Endothelial cell of umbilical vein (primary cell): Measurements from ENCODE around the gene MTO1. TPM values are rescaled to one million over a fixed set of nuclear protein-coding genes. Genes with fewer than 3 reads are reported as not detected.

Source experiments
- BruUV-seq: library from RNA; stranded (reverse); fragments of 400-500 nt; replicated peaks from 2 replicates; lab custom pipeline; 2021; lab: Mats Ljungman, UMichigan
- CTCF ChIA-PET: fragments of 300-600, 350-600 bp; sonication (Branson Sonifier 250); formaldehyde crosslinking; loops from one replicate; lab custom pipeline; 2021; ENCODE audit warnings: antibody characterized with exemption, inconsistent platforms; lab: Charles Lee
- POLR2A ChIA-PET: fragments of 300-600, 350-600 bp; sonication (Branson Sonifier 250); formaldehyde crosslinking; loops from one replicate; lab custom pipeline; 2021; ENCODE audit warnings: antibody characterized with exemption, inconsistent platforms; lab: Charles Lee
- DNase-seq: peaks from one replicate; pipeline ENCODE4 v3.0.0-alpha.2; 2011; ENCODE audit warnings: low read depth, low spot score
- FAIRE-seq: peaks from 2 replicates; lab custom pipeline; 2011; peaks lifted over from hg19 to GRCh38; lab: Jason Lieb, UNC
- H2AFZ ChIP-seq: 2 replicates; pipeline ENCODE4 v1.6.0; 2012; ENCODE audit warnings: low read depth, low read length, control low read depth, inconsistent platforms
- H3K27ac ChIP-seq: 2 replicates; pipeline ENCODE4 v1.5.1; 2011; ENCODE audit warnings: low read depth, mild to moderate bottlenecking, control low read depth, low read length, moderate library complexity; ENCODE audit not compliant: insufficient read depth
- H3K27me3 ChIP-seq, 2 experiments: 2 replicates each; pipeline versions ENCODE4 v1.6.0 to v1.6.1; 2011; ENCODE audit warnings: low read length in 2 of 2, mixed read lengths in 1 of 2; ENCODE audit not compliant: control insufficient read depth in 2 of 2, insufficient read depth in 2 of 2
- H3K36me3 ChIP-seq, 2 experiments: 2 replicates in 1 of 2; 3 replicates in 1 of 2; pipeline ENCODE4 v1.5.1; 2011; ENCODE audit warnings: low read length in 2 of 2, mild to moderate bottlenecking in 1 of 2, moderate library complexity in 1 of 2; ENCODE audit not compliant: control insufficient read depth in 2 of 2, insufficient read depth in 2 of 2; ENCODE audit errors: extremely low read depth in 1 of 2
- H3K4me1 ChIP-seq: 3 replicates; pipeline ENCODE4 v1.5.1; 2011; ENCODE audit warnings: mild to moderate bottlenecking, low read length; ENCODE audit not compliant: control insufficient read depth, insufficient read depth; ENCODE audit errors: extremely low read depth
- H3K4me2 ChIP-seq: 2 replicates; pipeline ENCODE4 v1.6.1; 2011; ENCODE audit warnings: low read length, control low read depth, mixed read lengths; ENCODE audit not compliant: insufficient read depth
- H3K4me3 ChIP-seq, 3 experiments: fragments of 200-600 bp in 1 of 3; sonication (generic), shearing (Covaris generic) in 1 of 3; replicated peaks in 1 of 3; 2 replicates each; pipeline ENCODE4 v1.5.1; 2011 to 2016; ENCODE audit warnings: control low read depth in 3 of 3, low read length in 3 of 3, mild to moderate bottlenecking in 2 of 3, inconsistent platforms in 1 of 3, low read depth in 1 of 3, moderate library complexity in 1 of 3; ENCODE audit not compliant: insufficient read depth in 1 of 3
- H3K79me2 ChIP-seq: 2 replicates; pipeline ENCODE4 v1.6.0; 2012; ENCODE audit warnings: low read length, inconsistent platforms; ENCODE audit not compliant: control insufficient read depth, insufficient read depth
- H3K9ac ChIP-seq: replicated peaks from 2 replicates; pipeline ENCODE3; 2011; ENCODE audit warnings: low read length, control low read depth; ENCODE audit not compliant: insufficient read depth; ENCODE audit errors: extremely low read depth
- H3K9me1 ChIP-seq: replicated peaks from 3 replicates; pipeline ENCODE4 v1.6.0; 2011; ENCODE audit warnings: mild to moderate bottlenecking, low read length; ENCODE audit not compliant: control insufficient read depth, insufficient read depth; ENCODE audit errors: extremely low read depth
- H3K9me3 ChIP-seq: replicated peaks from 2 replicates; pipeline ENCODE4 v1.5.1; 2012; ENCODE audit warnings: low read length, inconsistent platforms; ENCODE audit not compliant: control insufficient read depth, insufficient read depth
- H4K20me1 ChIP-seq: replicated peaks from 2 replicates; pipeline ENCODE3; 2011; ENCODE audit warnings: mild to moderate bottlenecking, low read length; ENCODE audit not compliant: control insufficient read depth, insufficient read depth; ENCODE audit errors: extremely low read depth
- FOS ChIP-seq: IDR thresholded peaks from 2 replicates; pipeline ENCODE4 v1.6.1; 2011; ENCODE audit warnings: mild to moderate bottlenecking, low read length, moderate library complexity, borderline replicate concordance; ENCODE audit not compliant: insufficient read depth
- GATA2 ChIP-seq: IDR thresholded peaks from 2 replicates; pipeline ENCODE4 v1.7.0; 2011; ENCODE audit warnings: low read depth, mild to moderate bottlenecking, moderate library complexity, mixed read lengths, low read length; ENCODE audit not compliant: insufficient read length, insufficient read depth
- JUN ChIP-seq: IDR thresholded peaks from 2 replicates; pipeline ENCODE4 v1.6.1; 2011; ENCODE audit warnings: borderline replicate concordance, low read depth; ENCODE audit not compliant: insufficient read length, insufficient read depth
- POLR2A ChIP-seq: IDR thresholded peaks from 2 replicates; pipeline ENCODE4 v1.6.1; 2012; ENCODE audit warnings: low read depth, mild to moderate bottlenecking, control low read depth, low read length
- POLR2AphosphoS5 ChIP-seq: IDR thresholded peaks from 2 replicates; pipeline ENCODE4 v1.6.1; 2012; ENCODE audit warnings: low read depth, mild to moderate bottlenecking, control low read depth, low read length, moderate library complexity; ENCODE audit not compliant: insufficient read depth
- dilution Hi-C: fragments of 300-500 bp; cut with MboI; formaldehyde crosslinking; loops from one replicate; pipeline ENCODE4 v1.15.0; 2019; ENCODE audit warnings: low sequenced_read_pairs; ENCODE audit not compliant: extremely low pct_ligation_motif_present
- intact Hi-C: fragments of 100-400 bp; cut with micrococcal nuclease; formaldehyde crosslinking; loops from one replicate; pipeline ENCODE4 v1.10.0; 2022
- polyA plus RNA-seq, 4 experiments: library from polyadenylated mRNA; depleted of rRNA in 3 of 4; stranded (reverse) in 3 of 4; unstranded in 1 of 4; fragments of >200 nt; gene quantifications; 2 replicates each; pipeline versions ENCODE4 v1.2.1 to v1.2.3, GENCODE V29; 2011 to 2012; ENCODE audit warnings: missing spikeins in 1 of 4
- total RNA-seq: library from RNA; stranded (reverse); gene quantifications from 2 replicates; pipeline ENCODE4 v1.2.3, GENCODE V29; 2021

Gene MTO1
- total and polyA plus RNA-seq, 2 donors (not counting 3 experiments of a cell fraction or from before 2014, with no cell fraction given) = 12.6 to 24.8 TPM

- DNase-seq (no peak), FAIRE-seq (peak; percentile 37)
- no peak overlapping the region for H3K4me2 ChIP-seq
- H3K9ac ChIP-seq = no peak overlapping the region
- intact Hi-C loops = loop anchor here (1.0 kb wide), 2 partner anchors 65 to 95 kb away; no protein-coding TSS in a partner anchor
- H3K27ac ChIP-seq = peak overlapping the region; percentile 6
- dilution Hi-C loops = loop anchor here (10.0 kb wide), 1 partner anchor 70 kb away; no protein-coding TSS in a partner anchor
- POLR2A ChIA-PET = interaction anchor here (0.7 to 4.1 kb wide), 6 partner anchors 65 to 1038 kb away, joined by 3 to 26 read pairs (median 7); no protein-coding TSS in a partner anchor
- TF ChIP-seq FOS (no peak), POLR2AphosphoS5 (peak; percentile 94), GATA2 (peak; percentile 18)
- no TSS peak for BruUV-seq
- CTCF ChIA-PET = interaction anchor here (0.6 to 10.6 kb wide), 16 partner anchors 9 to 218 kb away, joined by 3 to 113 read pairs (median 3); partner anchors contain the start of gene MTO1
- no peak overlapping the region for H3K4me3 ChIP-seq
- no peak overlapping the region for H2AFZ ChIP-seq
- no peaks in the 10 kb centered on the region for H3K9me1 ChIP-seq
- H4K20me1 ChIP-seq = peaks cover 10% of the 10 kb centered on the region
- H3K4me1 ChIP-seq = peaks cover 15% of the 10 kb centered on the region
- no peaks in the 10 kb centered on the region for H3K27me3 ChIP-seq
- no peaks in the 10 kb centered on the region for H3K9me3 ChIP-seq
- H3K79me2 ChIP-seq = peaks cover 36% of the 10 kb centered on the region
- peaks cover 15 to 32% of the 10 kb centered on the region in 2 experiments for H3K36me3 ChIP-seq
These were observed 53.7 kb downstream of the MTO1 start for GRCh38 chr6:73515204-73515655.

DNA sequence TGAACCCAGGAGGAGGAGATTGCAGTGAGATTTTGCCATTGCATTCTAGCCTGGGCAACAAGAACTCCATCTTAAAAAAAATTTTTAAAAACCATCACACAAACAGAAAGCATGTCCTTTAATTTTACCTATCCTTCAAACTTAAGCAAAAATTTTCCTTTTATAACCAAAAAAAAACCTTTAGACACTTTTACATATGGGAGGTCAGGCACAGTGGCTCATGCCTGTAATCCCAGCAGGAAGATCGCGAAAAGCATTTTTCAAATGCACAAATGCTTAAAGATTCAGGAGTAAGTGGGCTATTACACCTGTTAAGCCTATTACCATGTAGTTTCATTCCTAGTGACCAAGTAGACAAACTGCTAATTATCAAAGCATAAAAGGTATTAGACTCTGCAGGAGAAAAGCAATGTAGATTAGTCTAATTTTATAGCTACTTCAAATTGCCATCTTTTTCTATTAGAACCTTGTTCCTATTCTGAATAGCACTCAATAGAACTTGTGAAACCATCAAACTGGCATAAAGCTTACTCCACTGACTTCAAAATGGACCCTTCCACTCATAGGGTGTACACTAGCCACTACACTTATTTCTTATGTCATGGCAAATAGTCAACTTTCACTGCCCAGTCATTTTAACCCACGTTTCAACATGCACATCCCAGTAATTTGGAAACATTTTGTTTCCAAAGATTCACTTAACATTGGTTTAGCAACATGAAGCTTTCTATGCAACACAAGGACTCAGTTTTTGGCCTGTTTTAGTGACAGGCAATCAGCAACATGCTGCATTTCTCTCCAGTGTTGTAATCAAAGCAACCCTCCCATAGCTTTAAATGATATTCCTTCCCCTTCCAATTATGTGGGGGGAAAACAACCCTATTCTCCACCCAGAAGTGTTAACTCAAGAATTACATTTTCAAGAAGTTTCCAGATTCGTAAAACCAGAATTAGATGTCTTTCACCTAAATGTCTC, 55.3 kb downstream of the MTO1 start:
- no peaks in the 10 kb centered on the region for H3K9me1 ChIP-seq
- H3K4me2 ChIP-seq = peak overlapping the region; percentile 87
- no peak for FAIRE-seq
- TF ChIP-seq POLR2A (peak; percentile 70), JUN (no peak), POLR2AphosphoS5 (peak; percentile 73), GATA2 (no peak)
- H3K79me2 ChIP-seq = peaks cover 42% of the 10 kb centered on the region
- peak overlapping the region; percentile 28 for H3K27ac ChIP-seq
- no peaks in the 10 kb centered on the region for H3K27me3 ChIP-seq
- no TSS peak for BruUV-seq
- H3K9ac ChIP-seq = peak overlapping the region; percentile 39
- peak; percentile 14 for DNase-seq
- H3K9me3 ChIP-seq = no peaks in the 10 kb centered on the region
- H4K20me1 ChIP-seq = peaks cover 10% of the 10 kb centered on the region
- H3K36me3 ChIP-seq = peaks cover 15 to 33% of the 10 kb centered on the region in 2 experiments
- peaks cover 16% of the 10 kb centered on the region for H3K4me1 ChIP-seq
- POLR2A ChIA-PET = interaction anchor here (1.6 kb wide), 1 partner anchor 63 kb away, joined by 7 read pairs; no protein-coding TSS in a partner anchor
- intact Hi-C loops = no loop called here
- H2AFZ ChIP-seq = no peak overlapping the region
- CTCF ChIA-PET = interaction anchor here (1.1 to 10.6 kb wide), 4 partner anchors 64 to 136 kb away, joined by 3 to 113 read pairs (median 18); no protein-coding TSS in a partner anchor
- dilution Hi-C loops = loop anchor here (10.0 kb wide), 1 partner anchor 68 kb away; no protein-coding TSS in a partner anchor
- H3K4me3 ChIP-seq = peak overlapping the region; percentile 3 to 70 (median 11)
